H1 (cell line): Measurements from ENCODE around the gene FXYD3. TPM values are rescaled to one million over a fixed set of nuclear protein-coding genes. Genes with fewer than 3 reads are reported as not detected.

ENCODE experiments used
- ATF3 ChIP-seq: IDR thresholded peaks from 2 replicates; pipeline ENCODE4 v1.6.1; 2011; ENCODE audit warnings: low read depth, mild to moderate bottlenecking, low read length; ENCODE audit not compliant: insufficient read depth
- CHD2 ChIP-seq: IDR thresholded peaks from 2 replicates; pipeline ENCODE4 v1.6.1; 2012; ENCODE audit warnings: low read length, improper control_type of control experiment
- CREB1 ChIP-seq: IDR thresholded peaks from 2 replicates; pipeline ENCODE4 v1.6.1; 2012; ENCODE audit warnings: inconsistent platforms
- CTBP2 ChIP-seq: IDR thresholded peaks from 2 replicates; pipeline ENCODE4 v1.7.0; 2011; ENCODE audit warnings: borderline replicate concordance, mild to moderate bottlenecking, moderate library complexity, mixed read lengths, low read length; ENCODE audit not compliant: insufficient read depth, insufficient read length
- CTCF ChIP-seq, 3 experiments: IDR thresholded peaks; 1 replicate in 2 of 3; 2 replicates in 1 of 3; pipeline versions ENCODE4 v1.5.1 to v1.6.1; 2011; ENCODE audit warnings: low read length in 3 of 3, mild to moderate bottlenecking in 3 of 3, inconsistent platforms in 2 of 3, low read depth in 1 of 3, moderate library complexity in 1 of 3; ENCODE audit not compliant: insufficient read depth in 1 of 3; ENCODE audit errors: control extremely low read depth in 1 of 3
- EZH2 ChIP-seq: fragments of 200-600 bp; sonication (generic); IDR thresholded peaks from 2 replicates; pipeline ENCODE4 v1.7.1; 2012; ENCODE audit warnings: low read depth, mild to moderate bottlenecking, moderate library complexity, low read length, inconsistent platforms; ENCODE audit not compliant: severe bottlenecking
- JUN ChIP-seq: IDR thresholded peaks from 2 replicates; pipeline ENCODE4 v1.6.1; 2011; ENCODE audit warnings: low read depth, mild to moderate bottlenecking, improper control_type of control experiment, low read length
- JUND ChIP-seq: IDR thresholded peaks from 2 replicates; pipeline ENCODE4 v1.6.1; 2011; ENCODE audit warnings: mild to moderate bottlenecking, improper control_type of control experiment, low read length
- MAX ChIP-seq: IDR thresholded peaks from 2 replicates; pipeline ENCODE4 v1.6.1; 2012; ENCODE audit warnings: inconsistent platforms
- PHF8 ChIP-seq: fragments of 200-600 bp; sonication (generic); conservative IDR thresholded peaks from 2 replicates; pipeline ENCODE4 v1.7.1; 2012; ENCODE audit warnings: low read depth, mild to moderate bottlenecking, inconsistent platforms, low read length, moderate library complexity
- RAD21 ChIP-seq, 2 experiments: IDR thresholded peaks in 1 of 2; conservative IDR thresholded peaks in 1 of 2; 2 replicates each; pipeline ENCODE4 v1.6.1; 2011; ENCODE audit warnings: low read depth in 2 of 2, low read length in 2 of 2, improper control_type of control experiment in 1 of 2, inconsistent platforms in 1 of 2, mild to moderate bottlenecking in 1 of 2, moderate library complexity in 1 of 2
- RNF2 ChIP-seq: fragments of 200-900, 300-1000 bp; sonication (generic); IDR thresholded peaks from 2 replicates; pipeline ENCODE4 v1.7.1; 2016; ENCODE audit warnings: borderline replicate concordance, low read depth, mild to moderate bottlenecking, antibody characterized with exemption, low read length; ENCODE audit not compliant: poor library complexity, severe bottlenecking; ENCODE audit errors: missing control alignments
- SAP30 ChIP-seq: fragments of 300-600 bp; sonication (generic); IDR thresholded peaks from 2 replicates; pipeline ENCODE4 v1.7.1; 2012; ENCODE audit warnings: low read length, moderate library complexity, mild to moderate bottlenecking, inconsistent platforms; ENCODE audit not compliant: insufficient read depth, insufficient replicate concordance
- SUZ12 ChIP-seq: fragments of 200-600 bp; sonication (generic); IDR thresholded peaks from 2 replicates; pipeline ENCODE4 v1.6.1; 2012; ENCODE audit warnings: mild to moderate bottlenecking, inconsistent platforms, low read length, moderate library complexity, mixed read lengths
- TAF7 ChIP-seq: optimal IDR thresholded peaks from 2 replicates; pipeline ENCODE3; 2011; ENCODE audit warnings: low read depth, mild to moderate bottlenecking, inconsistent platforms, low read length, moderate library complexity, borderline replicate concordance
- TCF12 ChIP-seq: IDR thresholded peaks from 2 replicates; pipeline ENCODE4 v1.6.1; 2011; ENCODE audit warnings: low read depth, mild to moderate bottlenecking, low read length
- USF2 ChIP-seq: IDR thresholded peaks from 2 replicates; pipeline ENCODE4 v1.6.1; 2011; ENCODE audit warnings: low read length, improper control_type of control experiment
- polyA plus RNA-seq, 7 experiments: library from polyadenylated mRNA; depleted of rRNA in 3 of 7; stranded (reverse) in 5 of 7; unstranded in 2 of 7; fragments of >200 nt in 5 of 7; fragments of 200-250 nt in 2 of 7; gene quantifications; 1 replicate in 5 of 7; 2 replicates in 1 of 7; 4 replicates in 1 of 7; pipeline versions ENCODE4 v1.2.1 to v1.2.3, GENCODE V29; 2011 to 2013; ENCODE audit warnings: missing spikeins in 2 of 7, mixed read lengths in 2 of 7
- total RNA-seq: library from RNA; stranded (reverse); fragmentation: NEBNext Ultra II Directional; extraction: Animal tissue kit (Norgen Biotek cat#: 25700); gene quantifications from 2 replicates; pipeline ENCODE4 v1.2.1, GENCODE V29; 2021

Gene FXYD3
- total and polyA plus RNA-seq, 2 of the 8 experiments (the other 6 are each of a cell fraction or from before 2014, with no cell fraction given): 0.33 TPM; not detected in 1

- peak; percentile 86 to 91 for TF ChIP-seq RAD21 (IDR thresholded peaks at IDR 0.05 in 1 of 2, conservative IDR thresholded peaks at IDR 0.05 in 1 of 2; ENCODE audit: low read depth in 2 of 2, low read length in 2 of 2)
- no peak for TF ChIP-seq TAF7
- no peak for TF ChIP-seq CTBP2
- TF ChIP-seq USF2: no peak
- TF ChIP-seq SUZ12: no peak
- TF ChIP-seq JUND: no peak
- TF ChIP-seq TCF12: no peak
- TF ChIP-seq ATF3: no peak
- TF ChIP-seq SAP30: no peak
- no peak for TF ChIP-seq RNF2
- TF ChIP-seq CREB1: 0 out of 2 replicates have a peak, but pooled peaks have one; percentile 16
- TF ChIP-seq MAX: 0 out of 2 replicates have a peak, but pooled peaks have one; percentile 17
- no peak for TF ChIP-seq CHD2
- no peak for TF ChIP-seq EZH2
- TF ChIP-seq JUN: no peak
- TF ChIP-seq PHF8: no peak
- TF ChIP-seq CTCF (IDR thresholded peaks at IDR 0.05; ENCODE audit: control extremely low read depth in 1 of 3, insufficient read depth in 1 of 3, low read depth in 1 of 3, low read length in 3 of 3): peak; percentile 92 to 99 (median 94)
These were observed 1.1 kb upstream of the FXYD3 start (continued) for GRCh38 chr19:35114353-35115176.
